ENCODE measurements around the gene SLC1A4.
"Not testable (repeated sequence)": the region's sequence is repeated elsewhere in the genome, so short reads cannot be mapped to it uniquely, and the experiment has no call there.

Gene SLC1A4

DNA sequence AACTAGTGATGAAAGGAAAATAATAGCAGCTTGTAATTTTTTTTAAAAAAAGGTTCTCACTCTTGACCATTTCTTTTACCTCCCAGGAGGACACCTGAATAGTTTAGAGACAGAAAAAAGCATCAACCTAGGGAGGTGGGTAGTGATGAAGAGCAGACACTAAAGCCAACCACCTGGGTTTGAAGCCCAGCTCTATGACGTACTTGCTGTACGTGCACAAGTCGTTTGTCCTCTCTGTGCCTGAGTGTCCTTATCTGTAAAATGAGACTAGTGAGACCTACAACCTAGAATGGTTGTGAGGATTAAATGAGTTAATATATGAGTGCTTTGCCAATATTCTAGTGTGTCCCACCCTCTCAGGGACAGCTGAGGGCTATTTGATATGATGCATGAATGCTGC lies 5.8 kb downstream of the SLC1A4 start:
- DNase-seq (ENCODE audit: low spot score), result no peak

DNA sequence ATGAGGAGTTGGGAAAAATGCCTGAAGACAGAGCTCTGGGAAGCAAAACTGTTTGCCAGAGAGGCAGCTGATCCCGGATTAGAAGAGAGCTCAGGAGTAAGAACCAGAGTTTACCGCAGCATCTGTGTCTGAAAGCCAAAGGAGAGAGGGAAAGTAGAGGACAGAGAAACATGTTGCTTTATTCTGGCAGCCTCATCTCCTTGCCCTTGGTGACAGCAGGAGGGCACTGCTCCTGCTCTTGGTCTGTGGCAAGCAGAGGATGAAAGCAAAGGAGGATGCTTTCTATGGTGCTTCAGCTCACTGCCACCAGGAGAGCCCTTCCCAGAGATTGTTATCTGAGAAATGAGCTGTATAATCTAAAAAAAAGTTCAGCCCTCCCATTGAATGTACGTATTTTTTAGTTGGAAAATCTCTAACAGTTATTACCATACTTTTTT lies 7.7 kb downstream of the SLC1A4 start:
- no peak for DNase-seq (ENCODE audit: low spot score)

DNA sequence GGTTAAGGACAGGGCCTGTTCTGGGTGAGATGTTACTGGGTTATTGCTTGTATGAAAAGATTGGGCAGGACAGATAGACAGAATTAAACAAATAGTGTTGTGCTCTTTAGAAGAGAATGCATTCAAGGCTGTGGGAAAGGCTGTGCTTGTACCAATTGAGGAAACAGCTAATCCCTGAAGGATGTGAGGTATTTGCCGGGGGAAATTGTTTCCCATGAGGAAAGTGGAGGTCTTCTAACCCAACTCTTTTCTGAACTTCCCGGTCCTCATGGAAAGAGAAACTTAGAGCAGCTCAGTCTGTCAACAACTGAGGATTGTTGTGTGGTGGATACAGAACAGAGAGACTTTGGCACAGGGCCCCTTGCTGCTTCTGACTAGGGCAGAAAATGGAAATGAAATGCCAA lies 9.5 kb downstream of the SLC1A4 start:
- DNase-seq (ENCODE audit: low spot score), result peak; percentile 25

DNA sequence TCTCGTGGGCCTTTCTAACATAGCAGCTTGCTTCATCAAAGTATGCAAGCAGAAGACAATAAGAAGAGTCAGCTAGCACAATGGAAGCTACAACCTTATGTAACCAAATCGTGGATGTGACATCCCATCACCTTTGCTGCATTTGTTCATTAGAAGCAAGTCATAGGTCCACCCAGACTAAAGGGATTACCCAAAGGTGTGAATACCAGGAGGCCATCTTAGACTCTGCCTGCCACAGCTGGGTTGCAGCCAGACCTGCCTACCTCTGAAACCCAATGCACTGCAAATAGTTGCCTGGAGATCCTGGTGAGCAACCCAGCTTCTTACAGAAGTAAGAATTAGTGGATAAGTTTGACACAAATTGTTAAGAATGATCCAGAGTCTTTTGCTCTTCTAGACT lies 10.6 kb downstream of the SLC1A4 start:
- no peak for DNase-seq (ENCODE audit: low spot score)

DNA sequence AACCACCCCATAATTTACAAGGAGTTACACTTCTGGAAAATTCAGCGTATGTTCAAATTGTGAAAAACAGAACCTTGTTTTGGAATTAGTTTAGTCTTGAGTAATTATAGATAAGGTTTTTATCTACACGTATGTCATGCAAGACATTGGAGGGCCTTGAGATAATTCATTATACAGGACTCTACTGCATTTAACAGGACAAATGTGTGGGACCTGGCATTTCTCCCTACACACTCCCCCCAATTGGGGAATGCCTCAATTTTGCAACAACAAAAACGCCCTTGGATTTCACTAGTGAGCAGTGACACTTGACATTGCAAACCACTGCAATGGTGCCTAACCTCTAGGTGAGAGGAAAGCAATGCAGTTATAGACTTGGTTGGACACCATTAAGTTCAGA lies 11.4 kb downstream of the SLC1A4 start:
- no peak for DNase-seq (ENCODE audit: low spot score)

DNA sequence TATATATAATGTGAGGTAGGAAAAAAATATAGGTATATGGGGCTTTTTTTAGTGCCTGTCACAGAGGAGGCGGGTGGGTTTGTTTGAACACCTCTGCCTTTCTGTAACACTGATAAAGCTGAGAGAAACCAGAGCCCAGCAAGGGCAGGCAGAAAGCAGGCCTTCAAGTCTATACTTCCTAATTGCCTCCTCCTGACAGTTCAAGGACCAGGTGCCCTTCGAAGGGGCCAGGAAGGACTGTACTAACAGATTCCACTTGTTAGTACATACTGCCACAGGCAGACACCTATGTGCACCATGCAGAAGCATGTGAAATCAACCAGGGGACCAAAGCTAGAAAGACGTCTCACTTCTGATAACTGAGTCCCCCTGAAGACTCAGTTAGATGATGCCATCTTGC lies 13.8 kb downstream of the SLC1A4 start:
- DNase-seq (ENCODE audit: low spot score), result no peak

DNA sequence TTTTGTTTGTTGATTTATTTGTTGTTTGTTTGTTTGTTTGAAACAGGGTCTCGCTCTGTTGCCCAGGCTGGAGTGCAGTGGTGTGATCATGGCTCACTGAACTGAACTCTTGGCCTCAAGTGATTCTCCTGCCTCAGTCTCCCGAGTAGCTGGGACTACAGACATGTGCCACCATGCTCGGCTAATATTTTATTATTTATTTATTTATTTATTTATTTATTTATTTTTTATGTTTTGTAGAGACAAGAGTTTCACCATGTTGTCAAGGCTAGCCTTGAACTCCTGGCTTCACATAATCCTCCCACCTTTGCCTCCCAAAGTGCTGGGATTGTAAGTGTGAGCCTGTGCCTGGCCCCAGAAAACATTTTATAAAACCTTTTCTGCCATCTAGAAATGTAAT lies 15.0 kb downstream of the SLC1A4 start:
- DNase-seq (ENCODE audit: low spot score), result not testable (repeated sequence)

DNA sequence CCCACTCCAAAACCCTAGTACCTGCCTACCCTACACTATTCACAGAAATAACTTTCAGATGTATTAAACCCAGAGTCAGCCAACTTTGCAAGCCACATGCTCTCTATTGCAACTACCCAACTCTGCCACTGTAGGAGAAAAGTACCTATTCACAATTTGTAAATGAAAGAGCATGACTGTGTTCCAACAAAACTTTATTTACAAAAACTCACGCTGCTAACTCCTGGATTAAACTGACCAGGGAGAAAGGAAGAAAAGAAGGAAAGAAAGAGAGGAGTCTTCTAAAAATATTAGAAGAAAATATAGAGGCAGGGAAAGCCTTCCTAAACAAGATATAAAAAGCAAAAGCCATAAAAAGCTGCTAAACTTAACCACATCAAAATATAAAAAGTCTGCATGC lies 24.6 kb downstream of the SLC1A4 start:
- DNase-seq (ENCODE audit: low spot score), result no peak

DNA sequence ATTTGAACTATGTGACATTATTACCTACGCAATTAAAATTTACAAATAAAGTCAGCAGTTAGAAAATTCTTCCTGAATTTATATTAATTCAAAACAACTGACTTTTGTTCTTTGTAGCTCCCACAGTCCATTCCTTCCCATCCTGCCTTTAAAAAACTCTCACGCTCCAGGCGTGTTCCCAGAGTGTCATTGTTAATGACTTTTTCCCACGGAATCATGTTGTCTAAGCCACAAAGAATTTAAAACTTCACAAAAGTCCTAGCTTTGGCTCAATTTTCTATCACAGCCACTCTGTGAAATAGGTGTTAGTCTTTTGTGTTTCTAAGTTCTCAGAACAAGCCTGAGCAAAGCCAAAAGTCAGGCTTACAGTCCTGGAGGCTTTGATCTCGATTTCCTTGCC lies 26.5 kb downstream of the SLC1A4 start:
- DNase-seq (ENCODE audit: low spot score), result no peak

DNA sequence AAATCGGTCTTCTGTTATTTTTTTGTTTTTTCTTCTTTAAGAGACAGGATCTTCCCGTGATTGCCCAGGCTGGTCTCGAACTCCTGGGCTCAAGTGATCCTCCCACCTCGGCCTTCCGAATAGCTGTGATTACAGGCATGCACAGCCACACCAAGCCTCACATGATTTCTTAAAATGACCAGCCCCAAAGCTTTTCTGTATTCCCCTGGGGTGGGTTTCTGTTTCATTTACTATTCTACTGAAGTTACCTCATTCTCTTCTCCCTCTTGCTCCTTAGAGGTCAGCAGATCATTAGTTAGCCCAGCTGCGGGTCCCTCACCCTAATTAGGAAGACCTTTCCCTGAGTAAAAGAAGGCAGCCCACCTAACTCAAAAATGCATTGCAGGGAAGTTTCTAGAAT lies 27.6 kb downstream of the SLC1A4 start:
- DNase-seq (ENCODE audit: low spot score), result no peak

DNA sequence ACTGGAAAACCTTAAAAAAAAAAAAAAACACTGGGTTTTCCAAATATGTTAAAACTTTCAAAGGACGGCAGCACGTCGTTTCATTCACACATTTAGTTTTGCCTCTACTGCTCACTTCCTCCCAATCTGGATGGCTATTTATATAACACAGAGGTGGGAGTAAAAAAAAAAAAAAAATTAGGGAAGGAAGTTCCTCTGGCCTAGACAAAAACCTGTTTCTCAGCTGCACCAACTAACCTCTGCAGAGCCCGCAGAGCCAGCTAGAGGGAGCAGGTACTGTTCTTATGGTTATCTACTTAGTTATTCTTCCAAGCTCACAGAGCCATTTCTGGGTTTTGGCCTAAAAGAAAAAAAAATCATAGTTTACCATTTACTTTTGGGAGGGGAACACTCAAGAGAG lies 28.1 kb downstream of the SLC1A4 start:
- DNase-seq (ENCODE audit: low spot score), result no peak

DNA sequence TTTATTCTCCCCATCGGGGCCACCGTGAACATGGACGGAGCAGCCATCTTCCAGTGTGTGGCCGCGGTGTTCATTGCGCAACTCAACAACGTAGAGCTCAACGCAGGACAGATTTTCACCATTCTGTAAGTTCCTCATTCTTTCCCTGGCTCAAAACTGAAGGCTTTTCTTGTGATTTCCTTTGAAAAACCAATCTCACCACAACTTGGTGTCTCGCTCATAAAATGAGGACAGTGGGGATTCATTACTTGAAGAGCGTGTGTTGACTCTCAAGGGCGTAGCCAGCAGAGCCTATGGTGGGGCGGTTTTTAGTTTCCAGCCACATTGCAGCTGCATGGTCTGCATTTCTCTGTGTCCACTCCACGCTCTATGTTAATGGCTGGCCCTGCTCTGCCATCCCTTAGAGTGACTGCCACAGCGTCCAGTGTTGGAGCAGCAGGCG lies 29.0 kb downstream of the SLC1A4 start:
- no peak for DNase-seq (ENCODE audit: low spot score)

DNA sequence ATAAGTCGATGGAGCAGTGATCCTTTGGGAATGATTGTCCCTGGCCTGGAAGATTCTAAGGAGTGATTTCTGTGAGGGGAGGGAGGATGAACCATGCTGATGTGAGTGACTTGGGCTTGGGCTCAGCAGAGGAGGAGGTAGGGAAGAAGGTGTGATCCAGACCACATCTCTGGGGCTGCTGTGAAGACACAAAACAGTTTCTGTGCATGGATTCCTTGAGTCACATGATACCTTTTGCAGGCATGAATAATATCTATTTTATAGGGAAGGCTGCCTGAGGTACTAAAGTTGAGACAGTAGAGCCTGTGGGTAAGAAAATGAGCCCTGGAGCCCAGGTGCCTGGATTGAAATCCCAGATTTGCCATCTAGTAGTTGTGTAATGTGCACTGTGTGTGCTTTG lies 29.8 kb downstream of the SLC1A4 start:
- DNase-seq (ENCODE audit: low spot score), result no peak

DNA sequence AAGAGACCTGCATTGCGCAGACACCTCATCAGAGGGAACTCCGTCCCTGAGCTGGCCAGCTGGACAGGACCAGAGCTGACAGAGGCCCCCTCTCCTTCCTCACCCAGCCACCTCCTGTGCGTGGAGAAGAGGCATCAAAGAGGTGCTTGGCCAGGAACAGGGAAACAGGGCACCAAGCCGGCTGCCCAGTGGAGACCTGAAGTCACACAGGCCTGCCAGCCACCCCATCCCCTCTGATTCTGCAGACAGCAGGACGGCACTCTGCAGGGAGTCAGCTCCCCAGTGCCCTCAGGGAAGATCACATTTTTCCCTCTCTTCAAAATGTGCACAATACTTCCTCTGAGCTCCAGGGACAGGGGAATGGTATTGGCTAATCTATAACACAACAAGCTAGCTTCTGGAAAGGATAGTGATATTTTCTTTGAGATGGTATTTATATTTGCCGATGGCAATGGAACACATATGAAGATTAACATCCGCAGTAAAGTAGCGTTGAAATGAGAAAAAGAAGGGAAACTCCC lies 30.5 kb downstream of the SLC1A4 start:
- no peak for DNase-seq (ENCODE audit: low spot score)

DNA sequence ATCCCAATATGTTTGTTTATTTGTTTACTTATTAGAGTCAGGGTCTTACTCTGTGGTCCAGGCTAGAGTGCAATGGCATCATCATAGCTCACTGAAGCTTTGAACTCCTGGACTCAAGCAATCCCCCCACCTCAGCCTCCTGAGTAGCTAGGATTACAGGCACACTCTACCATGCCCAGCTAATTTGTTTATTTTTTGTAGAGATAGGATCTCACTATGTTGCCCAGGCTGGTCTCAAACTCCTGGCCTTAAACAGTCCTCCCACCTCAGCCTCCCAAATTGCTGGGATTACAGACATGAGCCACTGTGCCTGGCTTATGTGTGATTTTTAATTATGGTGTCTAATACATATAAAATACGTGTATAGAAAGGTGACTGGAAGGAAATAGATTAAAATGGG lies 31.1 kb downstream of the SLC1A4 start:
- not testable (repeated sequence) for DNase-seq (ENCODE audit: low spot score)

DNA sequence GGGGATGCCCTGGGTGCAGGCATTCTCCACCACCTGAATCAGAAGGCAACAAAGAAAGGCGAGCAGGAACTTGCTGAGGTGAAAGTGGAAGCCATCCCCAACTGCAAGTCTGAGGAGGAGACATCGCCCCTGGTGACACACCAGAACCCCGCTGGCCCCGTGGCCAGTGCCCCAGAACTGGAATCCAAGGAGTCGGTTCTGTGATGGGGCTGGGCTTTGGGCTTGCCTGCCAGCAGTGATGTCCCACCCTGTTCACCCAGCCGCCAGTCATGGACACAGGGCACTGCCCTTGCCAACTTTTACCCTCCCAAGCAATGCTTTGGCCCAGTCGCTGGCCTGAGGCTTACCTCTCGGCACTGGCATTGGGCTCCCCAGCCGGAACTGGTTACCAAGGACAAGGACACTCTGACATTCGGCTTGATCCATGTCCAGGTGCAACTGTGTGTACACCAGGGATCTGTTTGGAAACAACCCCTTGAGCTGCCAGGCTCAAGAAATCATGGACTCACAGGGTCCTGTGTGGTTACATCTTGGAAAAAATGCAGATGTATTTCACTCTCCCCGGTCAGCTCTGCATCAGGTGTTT lies 31.8 kb downstream of the SLC1A4 start:
- no peak for DNase-seq (ENCODE audit: low spot score)

DNA sequence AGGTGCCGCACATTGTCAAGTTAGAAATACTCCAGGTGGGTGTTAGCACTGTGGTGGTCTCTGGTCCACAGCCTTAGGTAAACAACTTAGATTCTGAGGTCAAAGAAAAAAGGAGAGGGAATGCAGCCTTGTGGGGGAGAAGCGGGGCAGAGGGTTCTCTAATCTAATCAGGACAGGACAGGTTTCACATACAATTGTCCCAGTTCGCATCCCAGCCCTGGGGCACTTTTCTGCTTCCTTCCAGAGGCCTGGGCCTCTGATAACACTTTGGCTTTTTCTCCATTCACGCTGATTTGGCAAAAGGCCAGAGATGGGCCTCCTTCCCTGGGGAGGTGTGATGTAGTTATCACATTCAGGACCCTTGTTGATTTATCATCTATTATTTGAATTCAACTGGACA lies 32.5 kb downstream of the SLC1A4 start:
- no peak for DNase-seq (ENCODE audit: low spot score)

DNA sequence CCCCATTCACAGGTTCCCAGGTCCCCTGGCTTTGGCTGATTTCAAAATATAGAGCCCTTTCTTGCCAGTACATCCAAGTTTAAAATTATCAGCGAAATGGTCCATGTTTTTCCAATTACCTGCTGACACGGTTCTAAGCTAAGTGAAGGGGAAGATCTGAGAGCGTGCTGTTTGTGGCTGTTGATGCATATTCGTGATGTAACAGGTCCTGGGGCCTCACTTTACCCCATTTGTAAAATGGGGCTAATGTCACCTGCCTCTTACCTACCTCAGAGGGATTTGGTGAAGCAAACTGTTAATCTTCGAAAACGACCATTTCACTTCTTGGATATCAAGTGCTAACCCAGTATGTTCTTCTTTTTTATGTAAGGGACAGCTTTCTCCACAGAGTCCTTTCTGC lies 33.0 kb downstream of the SLC1A4 start:
- DNase-seq (ENCODE audit: low spot score), result no peak

DNA sequence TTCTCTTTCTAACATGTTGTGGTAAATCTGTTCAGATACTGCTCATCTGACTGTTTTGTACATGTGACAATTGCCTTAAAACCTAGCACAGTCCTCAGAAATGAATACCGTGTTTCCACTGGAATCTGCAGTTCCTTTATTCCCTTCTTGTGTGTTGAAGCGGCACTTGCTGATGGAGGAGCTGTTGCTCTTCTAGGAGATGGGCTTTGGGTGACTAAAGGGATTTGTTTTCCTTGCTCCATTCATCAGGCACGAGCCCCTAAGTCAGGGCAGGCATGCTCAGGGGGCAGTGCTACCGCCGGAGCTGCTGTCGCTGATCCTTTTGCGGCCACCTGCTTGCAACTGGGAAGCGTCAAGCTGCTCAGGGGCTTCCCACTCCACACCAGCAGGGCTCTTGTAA lies 34.5 kb downstream of the SLC1A4 start:
- DNase-seq (ENCODE audit: low spot score), result no peak

DNA sequence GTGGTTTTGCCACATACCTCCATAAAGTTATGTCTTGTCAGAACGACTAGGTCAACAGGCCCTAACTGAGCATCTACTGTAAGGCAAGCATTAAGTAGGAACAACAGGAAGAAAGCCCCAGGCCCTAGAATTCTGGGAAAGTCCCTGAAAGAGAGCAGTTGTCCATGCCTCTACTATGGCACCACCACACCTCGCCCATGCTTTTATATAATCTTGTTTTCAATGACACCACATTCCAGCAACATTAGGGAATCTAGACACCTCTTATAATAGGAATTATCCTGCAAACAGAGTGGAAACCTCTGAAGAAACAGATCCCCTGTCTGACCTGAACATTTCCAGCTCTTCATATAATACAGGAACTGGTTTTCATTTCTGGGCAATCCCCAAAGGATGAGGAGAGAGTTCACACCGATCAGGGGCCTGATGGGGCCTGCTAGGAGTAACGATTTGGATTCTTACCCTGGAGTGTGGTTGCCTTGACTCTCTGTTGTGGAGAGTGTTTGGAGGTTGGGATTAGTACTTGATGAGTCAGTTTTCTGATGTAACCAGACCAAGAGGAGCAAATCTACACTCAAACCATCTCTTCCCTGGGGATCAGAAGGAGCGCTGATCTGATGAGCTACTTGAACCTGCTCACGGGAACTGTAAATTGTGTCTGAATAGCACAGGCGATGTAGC lies 35.1 kb downstream of the SLC1A4 start:
- no peak for DNase-seq (ENCODE audit: low spot score)

DNA sequence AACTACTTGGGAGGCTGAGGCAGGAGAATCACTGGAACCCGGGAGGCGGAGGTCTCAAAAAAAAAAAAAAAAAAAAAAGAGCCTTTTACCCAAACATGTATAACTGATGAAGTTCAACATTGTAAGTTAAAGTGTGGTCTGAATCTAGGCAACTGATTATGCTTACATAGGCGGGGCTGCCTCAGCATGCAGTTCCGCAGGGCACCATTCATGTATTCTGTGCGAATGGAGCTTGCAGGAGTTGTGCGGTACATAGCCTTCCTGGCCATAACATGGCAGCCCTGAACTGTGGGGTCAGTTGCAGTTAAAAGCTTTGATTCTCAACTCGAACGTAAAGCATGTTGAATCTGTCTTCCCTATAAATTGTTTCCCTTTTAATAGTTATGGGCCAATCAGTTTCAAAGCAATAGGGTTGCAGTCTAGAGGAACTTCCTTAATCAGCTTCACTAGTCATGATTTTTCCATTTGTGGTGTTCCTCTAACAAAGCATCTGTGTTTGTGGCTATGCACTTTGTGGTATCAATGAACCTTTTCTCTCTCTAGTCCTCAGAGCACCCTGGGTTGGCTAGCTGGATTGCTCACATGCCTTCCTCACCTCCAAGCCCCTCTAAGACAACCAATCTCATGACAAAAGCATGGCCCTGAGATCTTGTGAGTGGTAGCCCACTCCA lies 36.4 kb downstream of the SLC1A4 start:
- no peak for DNase-seq (ENCODE audit: low spot score)

DNA sequence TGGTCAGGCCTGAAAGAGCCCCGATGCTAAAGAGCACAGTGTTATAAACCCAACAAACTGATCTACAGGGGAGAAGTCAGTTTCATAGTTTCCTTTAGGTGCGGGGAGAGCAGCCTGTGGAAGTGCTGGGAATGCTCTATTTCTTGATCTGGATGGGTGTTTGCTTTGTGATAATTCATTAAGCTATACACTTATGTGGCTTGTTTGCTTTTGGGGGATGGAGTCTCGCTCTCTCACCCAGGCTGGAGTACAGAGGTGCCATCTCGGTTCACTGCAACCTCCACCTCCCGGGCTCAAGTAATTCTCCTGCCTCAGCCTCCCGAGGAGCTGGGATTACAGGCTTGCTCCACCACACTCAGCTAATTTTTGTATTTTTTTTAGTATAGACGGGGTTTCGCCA lies 37.0 kb downstream of the SLC1A4 start:
- DNase-seq (ENCODE audit: low spot score), result no peak

DNA sequence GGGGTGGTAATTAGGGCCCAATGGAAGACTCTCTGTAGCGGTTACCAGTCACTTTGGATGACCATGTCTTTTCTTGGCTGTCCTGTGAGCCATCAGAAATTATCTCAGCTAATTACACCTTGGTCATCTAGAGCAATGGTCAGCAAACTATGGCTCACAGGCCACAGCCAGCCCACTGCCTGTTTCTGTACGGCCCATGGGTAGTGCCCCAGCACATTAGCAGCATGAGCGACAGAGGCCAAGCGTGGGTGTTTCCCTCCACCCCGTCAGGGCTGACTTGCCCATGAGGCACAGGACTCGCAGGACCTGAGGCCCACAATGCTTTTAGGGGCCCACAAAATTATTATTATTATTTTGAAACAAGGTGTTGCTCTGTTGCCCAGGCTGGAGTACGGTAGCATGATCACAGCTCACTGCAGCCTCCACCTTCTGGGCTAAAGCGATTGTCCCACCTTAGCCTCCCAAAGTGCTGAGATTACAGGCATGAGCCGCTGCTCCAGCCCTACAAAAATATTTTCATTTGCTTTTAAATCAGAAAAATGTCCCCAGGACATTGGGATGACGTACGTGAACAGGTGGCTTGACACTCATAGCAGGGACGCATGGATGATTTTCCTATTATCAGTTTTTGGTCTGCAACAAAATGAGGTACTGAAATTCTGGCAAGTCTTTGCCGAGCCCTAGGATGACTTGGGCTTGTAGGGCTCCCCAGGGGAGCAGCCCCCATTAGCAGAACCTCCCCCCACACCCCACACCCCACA lies 37.7 kb downstream of the SLC1A4 start:
- no peak for DNase-seq (ENCODE audit: low spot score)
